Activated B cell treated with CpG ODN at 0.5 μM for 24 hours (primary cell): ENCODE results near the gene FAM184A. TPM values are rescaled to one million over a fixed set of nuclear protein-coding genes. Genes with fewer than 3 reads are reported as not detected.

Experiments used
- ATAC-seq: fragments of 200-7000 bp; cut with Tn5 transposase; one replicate; pipeline ENCODE4 v1.10.0; 2021; ENCODE audit warnings: low read depth, mild to moderate bottlenecking, moderate library complexity
- CTCF ChIA-PET: fragments of 350-600 bp; sonication (Branson Sonifier 250); formaldehyde crosslinking; loops from one replicate; lab custom pipeline; 2021; ENCODE audit warnings: antibody characterized with exemption; lab: Charles Lee
- POLR2A ChIA-PET: fragments of 350-600 bp; sonication (Branson Sonifier 250); formaldehyde crosslinking; loops from one replicate; lab custom pipeline; 2021; ENCODE audit warnings: antibody characterized with exemption; lab: Charles Lee
- DNase-seq: peaks from one replicate; pipeline ENCODE4 v3.0.0; 2022
- H3K27ac Mint-ChIP-seq: one replicate; pipeline ENCODE4 v1.8.0; 2020; ENCODE audit warnings: mixed read lengths
- H3K27me3 Mint-ChIP-seq: one replicate; pipeline ENCODE4 v1.8.0; 2021; ENCODE audit warnings: mixed read lengths
- H3K36me3 Mint-ChIP-seq: one replicate; pipeline ENCODE4 v1.8.0; 2021; ENCODE audit warnings: low read depth, mixed read lengths
- H3K4me1 Mint-ChIP-seq: one replicate; pipeline ENCODE4 v1.8.0; 2021; ENCODE audit warnings: mixed read lengths
- H3K4me3 Mint-ChIP-seq: one replicate; pipeline ENCODE4 v1.8.0; 2020; ENCODE audit warnings: mild to moderate bottlenecking, mixed read lengths
- H3K9me3 Mint-ChIP-seq: one replicate; pipeline ENCODE4 v1.8.0; 2020; ENCODE audit warnings: mixed read lengths
- CTCF ChIP-seq: fragments of 200-600 bp; IDR thresholded peaks from one replicate; pipeline ENCODE4 v1.8.0; 2022; ENCODE audit warnings: antibody characterized with exemption, mild to moderate bottlenecking
- intact Hi-C: fragments of 100-400 bp; cut with micrococcal nuclease; formaldehyde crosslinking; loops from one replicate; pipeline ENCODE4 v1.15.1; 2024
- total RNA-seq: library from RNA; stranded (reverse); gene quantifications from 2 replicates; pipeline ENCODE4 v1.2.3, GENCODE V29; 2022

The FAM184A gene
- total RNA-seq, 1 donor from 2014 or later: 1.1 TPM

- TF ChIP-seq CTCF: no peak
- POLR2A ChIA-PET: interaction anchor here (1.0 to 2.0 kb wide), 6 partner anchors 37 to 417 kb away, joined by 3 to 24 read pairs (median 3); partner anchors contain the start of gene ASF1A
- peaks cover 2% of the 10 kb centered on the region for H3K9me3 Mint-ChIP-seq
Measured at GRCh38 chr6:118933855-118934460, 144.5 kb downstream of the FAM184A start.

GRCh38 chr6:118932421-118932820 lies 146.0 kb downstream of the FAM184A start:
- POLR2A ChIA-PET: no interaction called here
- DNase-seq (no peak), ATAC-seq (no peak)
- Mint-ChIP-seq H3K27me3 (no peaks in the 10 kb centered on the region), H3K4me3 (no peak overlapping the region), H3K36me3 (peaks cover 34% of the 10 kb centered on the region), H3K9me3 (peaks cover 2% of the 10 kb centered on the region), H3K27ac (no peak overlapping the region), H3K4me1 (peaks cover 30% of the 10 kb centered on the region)
- CTCF ChIA-PET: no interaction called here
- TF ChIP-seq CTCF: no peak
- intact Hi-C loops: loop anchor here (10.0 kb wide), 1 partner anchor 368 kb away; no protein-coding TSS in a partner anchor

More at GRCh38 chr6:118933855-118934460, 144.5 kb downstream of the FAM184A start:
- DNase-seq (no peak), ATAC-seq (no peak)
- Mint-ChIP-seq H3K27me3 (no peaks in the 10 kb centered on the region), H3K36me3 (peaks cover 22% of the 10 kb centered on the region), H3K4me1 (peaks cover 32% of the 10 kb centered on the region), H3K4me3 (peak overlapping the region; percentile 89), H3K27ac (peak overlapping the region; percentile 81)
- CTCF ChIA-PET: interaction anchor here (1.2 kb wide), 1 partner anchor 144 kb away, joined by 3 read pairs; the partner anchor contains the start of gene FAM184A
- intact Hi-C loops: loop anchor here (2.0 to 10.0 kb wide), 2 partner anchors 145 to 369 kb away; partner anchors contain the start of gene FAM184A

- Mint-ChIP-seq H3K4me1 (peaks cover 23% of the 10 kb centered on the region), H3K9me3 (no peaks in the 10 kb centered on the region), H3K27ac (no peak overlapping the region), H3K27me3 (no peaks in the 10 kb centered on the region), H3K36me3 (peaks cover 38% of the 10 kb centered on the region), H3K4me3 (no peak overlapping the region)
- ChIA-PET CTCF (no interaction called here), POLR2A (no interaction called here)
- no peak for TF ChIP-seq CTCF
- intact Hi-C loops: loop anchor here (10.0 kb wide), 1 partner anchor 367 kb away; no protein-coding TSS in a partner anchor
- DNase-seq: no peak
- no peak for ATAC-seq
Measured at GRCh38 chr6:118931436-118931835, 147.0 kb downstream of the FAM184A start.

- no peaks in the 10 kb centered on the region for H3K9me3 Mint-ChIP-seq
- intact Hi-C loops: loop anchor here (10.0 kb wide), 1 partner anchor 366 kb away; no protein-coding TSS in a partner anchor
- H3K36me3 Mint-ChIP-seq: peaks cover 41% of the 10 kb centered on the region
- H3K4me1 Mint-ChIP-seq: peaks cover 17% of the 10 kb centered on the region
- DNase-seq: no peak
- no peak for TF ChIP-seq CTCF
- ChIA-PET CTCF (no interaction called here), POLR2A (no interaction called here)
- H3K4me3 Mint-ChIP-seq: no peak overlapping the region
- ATAC-seq: no peak
- no peaks in the 10 kb centered on the region for H3K27me3 Mint-ChIP-seq
- H3K27ac Mint-ChIP-seq: no peak overlapping the region
Measured at GRCh38 chr6:118930680-118931079, 147.8 kb downstream of the FAM184A start.

- no peaks in the 10 kb centered on the region for H3K4me1 Mint-ChIP-seq
- H3K9me3 Mint-ChIP-seq: no peaks in the 10 kb centered on the region
- no peak overlapping the region for H3K4me3 Mint-ChIP-seq
- intact Hi-C loops: no loop called here
- ChIA-PET CTCF (interaction anchor here (0.5 kb wide), 1 partner anchor 106 kb away, joined by 3 read pairs; no protein-coding TSS in a partner anchor), POLR2A (no interaction called here)
- no peak for DNase-seq
- no peaks in the 10 kb centered on the region for H3K27me3 Mint-ChIP-seq
- ATAC-seq: no peak
- H3K27ac Mint-ChIP-seq: no peak overlapping the region
- no peak for TF ChIP-seq CTCF
- peaks cover 71% of the 10 kb centered on the region for H3K36me3 Mint-ChIP-seq
Measured at GRCh38 chr6:118923035-118923434, 155.4 kb downstream of the FAM184A start.
